K562 (cell line): ENCODE measurements around the gene CFAP54. TPM values are rescaled to one million over a fixed set of nuclear protein-coding genes. Genes with fewer than 3 reads are reported as not detected.
A peak's percentile ranks its signal among the peaks of the same experiment; 100 is the strongest.

ENCODE experiments used
- HDAC2 ChIP-seq: fragments of 450-650 bp; IDR thresholded peaks from 2 replicates; pipeline ENCODE4 v1.6.1; 2016; ENCODE audit warnings: mild to moderate bottlenecking
- HDAC3 ChIP-seq: fragments of 450-650 bp; IDR thresholded peaks from 2 replicates; pipeline ENCODE4 v1.6.1; 2018; ENCODE audit warnings: borderline replicate concordance, mild to moderate bottlenecking, moderate library complexity; ENCODE audit not compliant: partially characterized antibody
- JUN ChIP-seq, 2 experiments: sonication (generic) in 1 of 2; formaldehyde crosslinking in 1 of 2; IDR thresholded peaks; 2 replicates each; pipeline versions ENCODE4 v1.6.1 to v1.8.0; 2012 to 2022; ENCODE audit warnings: borderline replicate concordance in 2 of 2, mild to moderate bottlenecking in 2 of 2, improper control_type of control experiment in 1 of 2, low read depth in 1 of 2, low read length in 1 of 2, missing genetic modification reagents in 1 of 2
- NEUROD1 ChIP-seq: fragments of 150-350 bp; IDR thresholded peaks from 2 replicates; pipeline ENCODE4 v1.6.1; 2014; ENCODE audit warnings: borderline replicate concordance, low read length, low read depth; ENCODE audit not compliant: partially characterized antibody
- NRF1 ChIP-seq, 2 experiments: fragments of 450-650 bp; IDR thresholded peaks in 1 of 2; conservative IDR thresholded peaks in 1 of 2; 2 replicates each; pipeline ENCODE4 v1.6.1; 2014; ENCODE audit warnings: mild to moderate bottlenecking in 2 of 2
- POLR2G ChIP-seq: fragments of 200-400 bp; formaldehyde crosslinking; IDR thresholded peaks from 2 replicates; pipeline ENCODE4 v1.6.1; 2017; ENCODE audit warnings: low read depth, mild to moderate bottlenecking, antibody characterized with exemption, low read length, moderate library complexity
- YY1 ChIP-seq, 3 experiments: IDR thresholded peaks; 2 replicates each; pipeline ENCODE4 v1.6.1; 2011; ENCODE audit warnings: low read length in 2 of 3, mild to moderate bottlenecking in 2 of 3, moderate library complexity in 2 of 3, borderline replicate concordance in 1 of 3, control low read depth in 1 of 3, low read depth in 1 of 3; ENCODE audit not compliant: insufficient read depth in 3 of 3, insufficient replicate concordance in 2 of 3, control insufficient read depth in 1 of 3, insufficient read length in 1 of 3; ENCODE audit errors: extremely low read depth in 1 of 3
- polyA plus RNA-seq, 8 experiments: library from polyadenylated mRNA; depleted of rRNA in 4 of 8; stranded (reverse) in 5 of 8; unstranded in 3 of 8; fragments of >200 nt; fragmentation: Nextera tagmentation in 2 of 8; fragmentation: Illumina TruSeq in 1 of 8; extraction: Ambion mirVana in 2 of 8; extraction: Trizol in 1 of 8; gene quantifications; 2 replicates each; pipeline versions ENCODE4 v1.2.1 to v1.2.3, GENCODE V29; 2011 to 2014; ENCODE audit warnings: inconsistent platforms in 1 of 8, missing spikeins in 1 of 8
- total RNA-seq, 7 experiments: library from RNA; depleted of rRNA in 6 of 7; stranded (reverse); fragments of >200 nt in 6 of 7; fragmentation: Illumina TruSeq in 2 of 7; extraction: Trizol in 2 of 7; gene quantifications; 2 replicates each; pipeline versions ENCODE4 v1.2.1 to v1.2.3, GENCODE V29; 2011 to 2021; ENCODE audit warnings: low replicate concordance in 1 of 7
- TF ChIP-seq, protein P1 (sequence below): fragments of 450-650 bp; formaldehyde crosslinking; IDR thresholded peaks from 2 replicates; pipeline ENCODE4 v1.4.0; 2020; ENCODE audit warnings: mild to moderate bottlenecking, mixed read lengths
- TF ChIP-seq, protein P2 (sequence below): fragments of 450-650 bp; IDR thresholded peaks from 2 replicates; pipeline ENCODE4 v1.7.1; 2018; ENCODE audit warnings: mild to moderate bottlenecking, low read depth; ENCODE audit not compliant: partially characterized antibody
- TF ChIP-seq, protein P3 (sequence below): fragments of 150-350 bp; conservative IDR thresholded peaks from 2 replicates; pipeline ENCODE4 v1.6.1; 2014; ENCODE audit warnings: low read length

The CFAP54 gene
- total and polyA plus RNA-seq, 9 of the 15 experiments (the other 6 are each of a cell fraction or from before 2014, with no cell fraction given), result 0.03 to 0.23 (median 0.10) TPM; not detected in 3

- TF ChIP-seq, protein P1, sequence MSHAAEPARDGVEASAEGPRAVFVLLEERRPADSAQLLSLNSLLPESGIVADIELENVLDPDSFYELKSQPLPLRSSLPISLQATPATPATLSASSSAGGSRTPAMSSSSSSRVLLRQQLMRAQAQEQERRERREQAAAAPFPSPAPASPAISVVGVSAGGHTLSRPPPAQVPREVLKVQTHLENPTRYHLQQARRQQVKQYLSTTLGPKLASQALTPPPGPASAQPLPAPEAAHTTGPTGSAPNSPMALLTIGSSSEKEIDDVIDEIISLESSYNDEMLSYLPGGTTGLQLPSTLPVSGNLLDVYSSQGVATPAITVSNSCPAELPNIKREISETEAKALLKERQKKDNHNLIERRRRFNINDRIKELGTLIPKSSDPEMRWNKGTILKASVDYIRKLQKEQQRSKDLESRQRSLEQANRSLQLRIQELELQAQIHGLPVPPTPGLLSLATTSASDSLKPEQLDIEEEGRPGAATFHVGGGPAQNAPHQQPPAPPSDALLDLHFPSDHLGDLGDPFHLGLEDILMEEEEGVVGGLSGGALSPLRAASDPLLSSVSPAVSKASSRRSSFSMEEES (CRISPR knock-in tag), result no peak
- peak; percentile 98 for TF ChIP-seq NEUROD1
- TF ChIP-seq, protein P2, sequence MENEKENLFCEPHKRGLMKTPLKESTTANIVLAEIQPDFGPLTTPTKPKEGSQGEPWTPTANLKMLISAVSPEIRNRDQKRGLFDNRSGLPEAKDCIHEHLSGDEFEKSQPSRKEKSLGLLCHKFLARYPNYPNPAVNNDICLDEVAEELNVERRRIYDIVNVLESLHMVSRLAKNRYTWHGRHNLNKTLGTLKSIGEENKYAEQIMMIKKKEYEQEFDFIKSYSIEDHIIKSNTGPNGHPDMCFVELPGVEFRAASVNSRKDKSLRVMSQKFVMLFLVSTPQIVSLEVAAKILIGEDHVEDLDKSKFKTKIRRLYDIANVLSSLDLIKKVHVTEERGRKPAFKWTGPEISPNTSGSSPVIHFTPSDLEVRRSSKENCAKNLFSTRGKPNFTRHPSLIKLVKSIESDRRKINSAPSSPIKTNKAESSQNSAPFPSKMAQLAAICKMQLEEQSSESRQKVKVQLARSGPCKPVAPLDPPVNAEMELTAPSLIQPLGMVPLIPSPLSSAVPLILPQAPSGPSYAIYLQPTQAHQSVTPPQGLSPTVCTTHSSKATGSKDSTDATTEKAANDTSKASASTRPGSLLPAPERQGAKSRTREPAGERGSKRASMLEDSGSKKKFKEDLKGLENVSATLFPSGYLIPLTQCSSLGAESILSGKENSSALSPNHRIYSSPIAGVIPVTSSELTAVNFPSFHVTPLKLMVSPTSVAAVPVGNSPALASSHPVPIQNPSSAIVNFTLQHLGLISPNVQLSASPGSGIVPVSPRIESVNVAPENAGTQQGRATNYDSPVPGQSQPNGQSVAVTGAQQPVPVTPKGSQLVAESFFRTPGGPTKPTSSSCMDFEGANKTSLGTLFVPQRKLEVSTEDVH, result peak; percentile 42
- TF ChIP-seq, protein P3, sequence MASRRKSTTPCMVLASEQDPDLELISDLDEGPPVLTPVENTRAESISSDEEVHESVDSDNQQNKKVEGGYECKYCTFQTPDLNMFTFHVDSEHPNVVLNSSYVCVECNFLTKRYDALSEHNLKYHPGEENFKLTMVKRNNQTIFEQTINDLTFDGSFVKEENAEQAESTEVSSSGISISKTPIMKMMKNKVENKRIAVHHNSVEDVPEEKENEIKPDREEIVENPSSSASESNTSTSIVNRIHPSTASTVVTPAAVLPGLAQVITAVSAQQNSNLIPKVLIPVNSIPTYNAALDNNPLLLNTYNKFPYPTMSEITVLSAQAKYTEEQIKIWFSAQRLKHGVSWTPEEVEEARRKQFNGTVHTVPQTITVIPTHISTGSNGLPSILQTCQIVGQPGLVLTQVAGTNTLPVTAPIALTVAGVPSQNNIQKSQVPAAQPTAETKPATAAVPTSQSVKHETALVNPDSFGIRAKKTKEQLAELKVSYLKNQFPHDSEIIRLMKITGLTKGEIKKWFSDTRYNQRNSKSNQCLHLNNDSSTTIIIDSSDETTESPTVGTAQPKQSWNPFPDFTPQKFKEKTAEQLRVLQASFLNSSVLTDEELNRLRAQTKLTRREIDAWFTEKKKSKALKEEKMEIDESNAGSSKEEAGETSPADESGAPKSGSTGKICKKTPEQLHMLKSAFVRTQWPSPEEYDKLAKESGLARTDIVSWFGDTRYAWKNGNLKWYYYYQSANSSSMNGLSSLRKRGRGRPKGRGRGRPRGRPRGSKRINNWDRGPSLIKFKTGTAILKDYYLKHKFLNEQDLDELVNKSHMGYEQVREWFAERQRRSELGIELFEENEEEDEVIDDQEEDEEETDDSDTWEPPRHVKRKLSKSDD, result peak; percentile 79; the same call in 1 of the 2 replicates
- TF ChIP-seq POLR2G, result peak; percentile 59
- TF ChIP-seq JUN (IDR thresholded peaks at IDR 0.05; ENCODE audit: borderline replicate concordance, low read depth, low read length), result no peak
- no peak for TF ChIP-seq JUN (CRISPR knock-in tag; IDR thresholded peaks at IDR 0.05; ENCODE audit: borderline replicate concordance)
- TF ChIP-seq NRF1 (conservative IDR thresholded peaks at IDR 0.05 in 1 of 2, IDR thresholded peaks at IDR 0.05 in 1 of 2), result peak; percentile 50 to 54; a peak in 3 of 4 replicates
- peak; percentile 86; the same call in 1 of the 2 replicates for TF ChIP-seq HDAC2
- peak; percentile 70 to 95 (median 94) for TF ChIP-seq YY1 (IDR thresholded peaks at IDR 0.05; ENCODE audit: borderline replicate concordance in 1 of 3, control insufficient read depth in 1 of 3, extremely low read depth in 1 of 3, insufficient read depth in 3 of 3, insufficient read length in 1 of 3, insufficient replicate concordance in 2 of 3, low read depth in 1 of 3, low read length in 2 of 3)
- TF ChIP-seq HDAC3, result peak; percentile 45
These were observed at the start of gene CFAP54 (continued) for GRCh38 chr12:96489392-96490056.
